GM18502 (cell line): ENCODE results near the gene MGAT5B.

Source experiments
- ATAC-seq: cut with Tn5 transposase; IDR thresholded peaks from one replicate; pipeline ENCODE4 v1.9.1; 2021; ENCODE audit warnings: mild to moderate bottlenecking; ENCODE audit not compliant: unreplicated experiment, poor library complexity

The MGAT5B gene

DNA sequence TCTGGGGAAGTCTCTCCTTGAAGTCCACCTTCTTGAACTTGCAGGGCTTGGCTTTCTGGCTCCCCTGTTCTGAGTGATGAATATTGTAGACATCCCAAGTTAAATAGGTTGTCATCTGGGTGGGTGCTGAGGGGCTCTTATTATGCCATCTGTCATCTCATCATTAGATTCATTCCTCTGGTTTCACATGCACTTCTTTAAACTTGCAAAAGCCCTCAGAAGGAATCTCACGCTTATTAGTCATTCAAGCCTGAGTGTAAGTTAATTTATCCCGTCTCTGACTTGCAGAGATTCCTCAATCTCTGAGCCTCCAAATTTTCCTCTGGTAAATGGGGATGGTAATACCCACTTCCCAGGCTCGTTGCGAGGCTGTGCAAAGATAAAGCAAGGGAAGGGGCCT is 5.7 kb downstream of the MGAT5B start:
- no peak for ATAC-seq

DNA sequence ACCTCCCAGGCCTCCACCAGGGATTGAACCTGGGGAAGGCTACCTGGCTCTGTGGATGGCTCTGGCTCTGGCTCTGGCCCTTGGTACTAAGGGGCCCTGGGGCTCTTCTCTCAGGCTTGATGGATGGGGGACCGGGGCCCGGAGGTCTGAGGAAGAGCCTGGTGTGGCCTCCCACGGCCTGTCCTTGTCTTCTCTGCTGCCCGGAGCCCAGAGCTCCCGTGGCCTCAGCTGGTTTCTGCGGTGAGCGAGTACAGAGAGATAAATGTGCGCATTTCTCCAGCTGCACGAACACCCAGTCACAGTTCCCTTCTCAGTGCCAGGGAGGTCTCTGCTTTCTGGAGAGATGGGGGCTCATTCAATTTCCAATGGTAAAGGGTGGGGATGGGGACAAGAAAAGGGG is 9.2 kb downstream of the MGAT5B start:
- no peak for ATAC-seq

DNA sequence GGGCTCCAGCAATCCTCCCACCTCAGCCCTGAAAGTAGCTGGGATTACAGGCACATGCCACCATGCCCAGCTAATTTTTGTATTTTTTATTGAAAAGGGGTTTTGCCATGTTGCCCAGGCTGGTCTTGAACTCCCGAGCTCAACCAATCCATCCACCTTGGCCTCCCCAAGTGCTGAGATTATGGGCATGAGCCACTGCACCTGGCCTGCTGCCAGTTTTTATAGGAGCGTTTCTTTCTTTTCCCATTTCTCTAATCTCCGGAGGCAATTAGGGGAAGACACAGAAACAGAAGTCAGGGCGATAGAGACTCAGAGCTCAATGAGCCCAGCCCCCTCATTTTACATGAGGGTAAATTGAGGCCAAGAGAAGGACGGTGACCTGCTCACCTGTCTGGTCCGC is 10.4 kb downstream of the MGAT5B start:
- ATAC-seq, result no peak

DNA sequence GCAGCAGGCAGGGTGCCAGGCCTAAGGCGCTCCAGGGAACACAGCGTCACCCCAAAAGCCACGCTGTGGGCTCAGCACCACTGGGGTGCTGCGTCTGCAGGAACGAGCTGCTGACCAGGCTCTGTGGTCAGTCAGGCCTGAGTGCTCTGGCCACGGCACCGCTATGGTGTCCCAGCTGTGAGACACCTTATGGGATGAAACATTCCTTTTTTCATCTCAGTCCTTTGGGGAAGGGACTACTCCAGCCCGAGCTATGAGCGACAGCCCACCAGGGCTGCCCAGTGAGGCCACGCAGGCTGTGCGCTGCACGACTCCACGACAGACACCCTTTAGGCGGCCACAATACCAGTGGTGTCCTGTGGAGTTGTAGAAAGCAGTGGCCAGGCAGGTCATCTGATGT is 11.1 kb downstream of the MGAT5B start:
- no peak for ATAC-seq

- ATAC-seq, result no peak
These were observed 11.5 kb downstream of the MGAT5B start for GRCh38 chr17:76879691-76880090.

GRCh38 chr17:76880268-76880667 is 12.1 kb downstream of the MGAT5B start:
- no peak for ATAC-seq

DNA sequence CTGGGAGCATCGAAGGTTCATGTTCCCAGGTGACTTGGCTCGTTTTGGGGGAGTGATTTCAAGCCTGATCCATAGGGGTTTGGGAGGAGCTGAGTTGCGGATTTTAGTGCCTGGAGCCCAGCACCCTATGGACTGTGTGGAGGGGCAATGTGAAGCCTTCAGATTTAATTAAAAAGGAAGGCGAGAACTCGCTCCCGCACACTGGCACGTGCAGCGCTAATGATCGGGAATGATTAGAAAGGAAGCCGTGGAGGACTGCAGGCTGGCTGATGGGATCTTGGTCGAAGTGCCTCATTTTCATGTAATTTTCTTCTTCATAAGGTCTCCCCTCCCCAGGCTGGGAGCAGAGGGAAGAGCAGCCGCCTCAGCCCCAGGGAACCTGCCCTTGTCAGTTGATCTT is 12.8 kb downstream of the MGAT5B start:
- no peak for ATAC-seq

GRCh38 chr17:76881408-76881807 is 13.2 kb downstream of the MGAT5B start:
- no peak for ATAC-seq

DNA sequence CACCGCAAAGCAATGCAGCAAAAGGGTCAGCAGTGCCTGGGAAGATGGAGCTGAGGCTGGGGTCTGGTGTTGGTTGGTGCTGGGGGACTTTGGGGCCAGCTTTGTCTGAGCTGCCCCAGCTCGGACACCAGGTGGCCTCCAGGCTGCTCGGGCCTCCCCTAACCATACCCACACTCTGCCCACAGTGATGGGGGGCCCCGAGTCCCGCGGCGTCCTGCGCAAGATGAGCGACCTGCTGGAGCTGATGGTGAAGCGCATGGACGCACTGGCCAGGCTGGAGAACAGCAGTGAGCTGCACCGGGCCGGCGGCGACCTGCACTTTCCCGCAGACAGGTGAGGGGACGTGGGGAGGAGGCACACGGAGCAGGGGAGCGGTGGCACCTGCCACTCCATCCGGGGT is 13.8 kb downstream of the MGAT5B start:
- no peak for ATAC-seq

DNA sequence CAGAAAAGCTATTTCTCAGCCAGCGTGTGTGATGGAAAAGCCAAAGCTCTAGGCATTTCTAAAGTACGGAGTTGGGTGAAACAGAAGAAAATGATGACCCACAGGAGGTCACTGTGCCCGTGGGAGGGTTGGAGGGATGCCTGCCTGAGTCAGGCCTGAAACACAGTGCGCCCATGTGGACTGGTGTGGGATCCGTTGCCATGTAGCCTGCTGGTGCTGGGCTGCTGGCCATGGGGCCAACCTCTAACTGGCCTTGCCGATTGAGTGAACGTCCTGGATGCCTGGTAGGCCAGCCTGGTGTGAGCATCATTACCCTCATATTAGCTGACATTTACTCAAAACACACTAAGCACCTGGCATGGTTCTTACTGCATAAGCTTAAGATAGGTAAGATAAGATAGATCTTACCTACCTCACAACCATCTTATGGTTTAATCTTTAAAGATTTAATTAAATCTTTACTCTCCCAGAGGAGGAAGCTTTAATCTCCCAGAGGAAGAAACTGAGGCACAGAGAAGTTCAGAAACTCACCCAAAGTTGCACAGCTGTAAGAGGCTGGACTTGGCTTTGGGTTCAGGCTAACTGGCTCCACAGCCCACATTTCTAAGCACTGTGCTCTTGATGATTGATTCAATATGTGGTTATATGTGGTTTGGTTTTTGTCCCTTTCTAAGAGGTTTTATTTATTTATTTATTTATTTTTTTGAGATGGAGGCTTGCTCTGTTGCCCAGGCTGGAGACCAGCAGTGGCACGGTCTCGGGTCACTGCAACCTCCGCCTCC is 15.7 kb downstream of the MGAT5B start:
- ATAC-seq, result no peak

DNA sequence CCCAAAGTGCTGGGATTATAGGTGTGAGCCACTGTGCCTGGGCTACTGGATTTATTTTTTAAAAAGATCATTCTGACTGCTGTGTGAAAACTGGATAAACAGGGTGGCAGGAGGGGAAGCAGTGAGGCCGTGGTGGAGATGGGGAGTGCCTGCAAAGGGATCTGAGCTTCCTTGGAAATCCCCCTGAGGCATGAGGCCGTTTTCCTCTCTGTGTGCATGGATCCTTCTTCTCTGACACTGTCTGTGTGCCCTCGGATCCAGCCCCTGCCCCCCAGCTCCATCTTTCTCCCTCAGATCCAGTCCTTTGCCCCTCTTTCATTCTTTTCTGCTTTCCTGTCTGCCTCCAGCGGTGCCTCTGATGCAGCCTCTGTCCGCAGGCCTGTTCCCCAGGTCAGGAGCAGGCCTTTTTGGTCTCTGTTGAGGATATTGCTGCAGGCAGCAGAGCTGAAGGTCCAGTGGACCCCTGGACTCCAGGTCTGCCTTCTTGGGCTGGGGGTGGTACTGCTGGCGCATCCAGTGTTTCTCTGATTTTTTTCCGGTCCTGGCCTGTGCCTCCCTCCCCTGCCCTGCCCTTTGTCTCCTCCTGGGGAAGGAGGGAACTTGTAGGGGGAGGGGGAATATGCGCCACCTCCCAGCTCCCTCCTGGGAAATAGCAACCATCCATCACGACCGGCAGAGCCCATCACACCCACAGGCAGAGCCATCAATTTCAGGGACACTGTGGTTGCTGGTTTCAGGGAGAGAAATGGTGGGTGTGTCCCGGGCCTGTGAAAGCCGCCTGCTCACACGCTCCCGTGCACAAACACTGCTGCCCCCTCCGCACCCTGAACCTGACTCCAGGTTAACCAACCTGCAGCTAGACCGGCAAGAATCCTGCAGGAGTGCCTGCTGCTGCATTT is 17.0 kb downstream of the MGAT5B start:
- no peak for ATAC-seq

GRCh38 chr17:76885894-76886290 is 17.7 kb downstream of the MGAT5B start:
- ATAC-seq, result no peak

DNA sequence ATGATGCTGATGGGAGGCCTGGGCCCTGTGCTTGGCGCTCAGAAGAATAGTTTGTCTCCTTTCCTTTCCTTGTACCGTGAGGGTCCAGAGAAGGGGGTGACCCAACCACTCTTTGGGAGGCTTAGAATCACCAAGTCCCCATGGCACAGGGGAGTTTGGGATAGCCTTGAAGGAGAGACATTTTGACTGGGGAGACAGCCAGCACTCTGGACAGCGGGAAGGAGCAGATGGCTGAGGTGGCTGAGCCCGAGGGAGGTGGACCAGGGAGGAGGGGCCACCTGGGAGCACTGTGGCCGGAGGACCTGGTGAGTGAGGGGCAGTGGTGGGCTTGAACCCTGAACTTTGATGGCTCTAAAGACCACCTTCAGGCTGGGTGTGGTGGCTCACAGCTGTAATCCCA is 18.2 kb downstream of the MGAT5B start:
- no peak for ATAC-seq

- ATAC-seq, result no peak
These were observed 19.6 kb downstream of the MGAT5B start for GRCh38 chr17:76887802-76888201.

GRCh38 chr17:76888661-76889060 is 20.5 kb downstream of the MGAT5B start:
- no peak for ATAC-seq

- no peak for ATAC-seq
These were observed 21.1 kb downstream of the MGAT5B start for GRCh38 chr17:76889323-76889722.

DNA sequence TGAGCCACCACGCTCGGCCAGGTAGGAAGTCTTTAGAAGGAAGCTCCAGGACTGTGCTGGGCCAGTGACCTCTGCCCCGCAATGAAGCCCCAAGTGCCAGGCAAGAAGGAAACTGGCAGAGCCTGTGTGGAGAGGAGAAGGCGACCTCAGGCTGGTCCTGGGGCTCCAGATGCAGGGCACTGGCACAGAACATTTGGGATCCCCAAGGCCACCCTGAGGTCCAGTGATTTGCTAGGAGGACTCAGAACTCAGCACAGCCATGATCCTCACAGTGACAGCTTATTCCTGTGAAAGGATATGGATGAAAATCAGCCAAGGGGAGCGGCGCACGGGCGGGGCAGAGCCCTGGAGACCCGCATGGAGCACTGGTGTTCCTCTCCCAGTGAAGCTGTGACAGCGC is 24.1 kb downstream of the MGAT5B start:
- no peak for ATAC-seq

DNA sequence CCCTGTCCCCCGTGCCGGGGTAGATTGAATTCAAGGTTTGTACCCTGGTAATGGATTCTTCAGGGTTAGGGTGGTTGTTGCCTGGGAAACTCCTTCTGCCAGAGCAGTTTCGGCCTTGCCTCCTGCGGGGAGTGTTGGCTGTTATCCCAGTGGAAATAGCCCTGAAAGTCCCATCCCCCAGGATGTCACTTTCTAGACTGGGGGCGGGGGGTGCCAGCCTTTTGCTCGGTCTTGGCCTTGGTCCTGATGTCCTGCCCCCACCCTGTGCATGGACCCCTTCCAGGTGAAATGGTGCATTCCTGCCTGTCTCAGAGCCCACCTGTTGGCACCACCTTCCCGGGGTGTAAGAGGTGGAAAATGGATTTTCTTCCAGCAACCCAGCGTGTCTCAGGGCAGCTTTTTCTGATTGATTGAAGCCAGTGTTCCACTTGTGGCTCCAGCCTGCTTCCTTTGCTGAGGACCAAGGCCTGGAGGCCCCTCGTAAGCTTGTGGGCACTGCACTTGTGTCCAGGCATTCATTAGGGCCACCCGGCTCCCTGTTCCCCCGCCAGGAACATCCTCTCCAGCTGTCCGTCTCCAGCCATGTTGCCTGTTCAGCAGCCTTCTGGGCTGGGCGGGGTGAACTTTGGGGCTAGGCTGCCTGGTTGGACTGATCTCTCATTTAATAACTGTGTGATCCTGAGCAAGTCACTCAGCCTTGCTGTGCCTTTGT is 25.6 kb downstream of the MGAT5B start:
- ATAC-seq, result no peak

GRCh38 chr17:76894842-76895241 is 26.6 kb downstream of the MGAT5B start:
- no peak for ATAC-seq

DNA sequence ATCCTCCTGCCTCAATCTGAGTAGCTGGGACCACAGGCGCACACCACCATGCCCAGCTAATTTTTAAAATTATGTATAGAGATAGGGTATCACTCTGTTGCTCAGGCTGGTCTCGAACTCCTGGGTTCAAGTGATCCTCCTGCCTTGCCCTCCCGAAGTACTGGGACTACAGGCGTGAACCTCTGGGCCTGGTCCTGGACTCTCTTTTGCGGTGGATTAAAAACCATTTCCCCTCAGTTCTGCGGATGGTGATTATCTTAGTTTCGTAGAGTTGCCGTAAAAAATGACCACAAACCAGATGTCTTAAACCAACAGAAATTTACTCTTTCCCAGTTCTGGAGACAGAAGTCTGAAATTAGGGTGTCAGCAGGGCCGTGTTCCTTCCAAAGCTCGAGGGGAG is 28.8 kb downstream of the MGAT5B start:
- ATAC-seq, result no peak

GRCh38 chr17:76899414-76899813 is 31.2 kb downstream of the MGAT5B start:
- no peak for ATAC-seq
